ENCODE results near the gene PRM2. TPM values are rescaled to one million over a fixed set of nuclear protein-coding genes. Genes with fewer than 3 reads are reported as not detected.

The PRM2 gene
- polyA plus RNA-seq (2013, experiment 1 of 4) = not detected
- not detected for polyA plus RNA-seq (2013, experiment 2 of 4)
- not detected for polyA plus RNA-seq (2013, experiment 3 of 4)
- not detected for polyA plus RNA-seq (2013, experiment 4 of 4)

GRCh38 chr16:11276143-11276895 is at the start of gene PRM2:
Gene PRM2 (minus strand): TSS chr16:11276480. CDS start chr16:11276370, 110 bp downstream.
- H3K27ac ChIP-seq (ENCODE audit: insufficient read depth, low read depth, low read length, poor library complexity, severe bottlenecking) = no peak within 1 kb of the TSS
- H3K4me1 ChIP-seq (ENCODE audit: control insufficient read depth, insufficient read depth, low read length) = peaks cover 17% of the 10 kb centered on the region
- no peaks in the 10 kb centered on the region for H3K27me3 ChIP-seq (ENCODE audit: control insufficient read depth, insufficient read depth, low read length, poor library complexity, severe bottlenecking)
- 95% methylated on average over 26 of the region's 26 CpGs for WGBS, 2 experiments
- H3K4me3 ChIP-seq (ENCODE audit: insufficient read depth, low read depth, low read length) = no peak within 1 kb of the TSS
- no peaks in the 10 kb centered on the region for H3K36me3 ChIP-seq (ENCODE audit: control insufficient read depth, insufficient read depth, low read length)
- no peaks in the 10 kb centered on the region for H3K9me3 ChIP-seq (ENCODE audit: control insufficient read depth, low read length)

GRCh38 chr16:11325404-11326083 is 49.3 kb upstream of the PRM2 start:
- Histone ChIP-seq H3K4me1 (ENCODE audit: control insufficient read depth, insufficient read depth, low read length) (peaks cover 17% of the 10 kb centered on the region), H3K36me3 (ENCODE audit: control insufficient read depth, insufficient read depth, low read length) (no peaks in the 10 kb centered on the region), H3K9me3 (ENCODE audit: control insufficient read depth, low read length) (no peaks in the 10 kb centered on the region), H3K4me3 (ENCODE audit: insufficient read depth, low read depth, low read length) (no peak overlapping the region), H3K27ac (ENCODE audit: insufficient read depth, low read depth, low read length, poor library complexity, severe bottlenecking) (no peak overlapping the region), H3K27me3 (ENCODE audit: control insufficient read depth, insufficient read depth, low read length, poor library complexity, severe bottlenecking) (no peaks in the 10 kb centered on the region)
- WGBS, 2 experiments = 84 to 86% methylated on average over 10 of the region's 10 CpGs

DNA sequence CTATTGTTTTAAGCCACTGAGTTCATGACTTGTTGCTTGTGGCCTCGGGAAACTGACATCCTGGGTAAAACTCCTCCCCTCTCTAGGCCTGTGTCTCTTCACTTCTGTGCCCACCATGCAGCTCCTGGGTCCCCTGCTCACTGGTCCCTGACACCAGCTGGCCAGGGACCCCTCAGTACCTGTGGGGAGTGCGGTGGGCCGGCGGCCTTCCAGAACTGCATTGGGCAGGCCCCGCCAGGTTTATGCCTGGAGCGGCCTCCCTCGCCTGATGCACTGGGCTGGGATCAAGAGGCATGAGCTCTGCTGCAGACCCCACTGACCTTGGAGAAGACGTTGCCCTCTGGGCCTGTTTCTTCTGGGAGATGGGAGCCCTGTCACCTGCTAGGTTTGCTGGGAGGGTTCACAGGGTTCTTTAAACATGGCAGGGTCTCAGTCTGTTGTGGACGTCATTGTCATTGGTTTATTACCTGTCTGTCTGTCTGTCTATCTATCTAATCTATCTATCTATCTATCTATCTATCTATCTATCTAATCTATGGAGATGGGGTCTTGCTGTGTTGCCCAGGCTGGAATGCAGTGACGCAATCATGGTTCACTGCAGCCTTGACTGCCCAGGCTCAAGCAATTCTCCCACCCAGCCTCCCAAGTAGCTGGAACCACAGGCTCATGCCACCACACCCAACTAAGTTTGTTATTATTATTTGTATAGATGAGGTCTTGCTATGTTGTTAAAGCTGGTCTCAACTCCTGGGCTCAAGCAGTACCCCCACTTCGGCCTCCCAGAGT is 47.5 kb upstream of the PRM2 start:
- Histone ChIP-seq H3K4me1 (ENCODE audit: control insufficient read depth, insufficient read depth, low read length) (peaks cover 9% of the 10 kb centered on the region), H3K36me3 (ENCODE audit: control insufficient read depth, insufficient read depth, low read length) (no peaks in the 10 kb centered on the region), H3K9me3 (ENCODE audit: control insufficient read depth, low read length) (no peaks in the 10 kb centered on the region), H3K4me3 (ENCODE audit: insufficient read depth, low read depth, low read length) (no peak overlapping the region), H3K27me3 (ENCODE audit: control insufficient read depth, insufficient read depth, low read length, poor library complexity, severe bottlenecking) (no peaks in the 10 kb centered on the region), H3K27ac (ENCODE audit: insufficient read depth, low read depth, low read length, poor library complexity, severe bottlenecking) (no peak overlapping the region)
- 92 to 94% methylated on average over 10 to 11 of the region's 11 CpGs for whole genome bisulfite sequencing, 2 experiments

- Histone ChIP-seq H3K4me1 (ENCODE audit: control insufficient read depth, insufficient read depth, low read length) (no peaks in the 10 kb centered on the region), H3K27ac (ENCODE audit: insufficient read depth, low read depth, low read length, poor library complexity, severe bottlenecking) (no peak overlapping the region), H3K36me3 (ENCODE audit: control insufficient read depth, insufficient read depth, low read length) (no peaks in the 10 kb centered on the region), H3K9me3 (ENCODE audit: control insufficient read depth, low read length) (no peaks in the 10 kb centered on the region), H3K27me3 (ENCODE audit: control insufficient read depth, insufficient read depth, low read length, poor library complexity, severe bottlenecking) (no peaks in the 10 kb centered on the region), H3K4me3 (ENCODE audit: insufficient read depth, low read depth, low read length) (no peak overlapping the region)
- WGBS, 2 experiments = 92 to 94% methylated on average over 3 of the region's 3 CpGs
Measured at GRCh38 chr16:11322823-11323222, 46.5 kb upstream of the PRM2 start.

GRCh38 chr16:11321662-11322061 is 45.4 kb upstream of the PRM2 start:
- Histone ChIP-seq H3K36me3 (ENCODE audit: control insufficient read depth, insufficient read depth, low read length) (no peaks in the 10 kb centered on the region), H3K9me3 (ENCODE audit: control insufficient read depth, low read length) (no peaks in the 10 kb centered on the region), H3K27ac (ENCODE audit: insufficient read depth, low read depth, low read length, poor library complexity, severe bottlenecking) (no peak overlapping the region), H3K4me1 (ENCODE audit: control insufficient read depth, insufficient read depth, low read length) (no peaks in the 10 kb centered on the region), H3K27me3 (ENCODE audit: control insufficient read depth, insufficient read depth, low read length, poor library complexity, severe bottlenecking) (no peaks in the 10 kb centered on the region), H3K4me3 (ENCODE audit: insufficient read depth, low read depth, low read length) (no peak overlapping the region)
- WGBS, 2 experiments = 53 to 54% methylated on average over 5 of the region's 5 CpGs

- Histone ChIP-seq H3K4me3 (ENCODE audit: insufficient read depth, low read depth, low read length) (no peak overlapping the region), H3K9me3 (ENCODE audit: control insufficient read depth, low read length) (no peaks in the 10 kb centered on the region), H3K27ac (ENCODE audit: insufficient read depth, low read depth, low read length, poor library complexity, severe bottlenecking) (no peak overlapping the region), H3K36me3 (ENCODE audit: control insufficient read depth, insufficient read depth, low read length) (no peaks in the 10 kb centered on the region), H3K27me3 (ENCODE audit: control insufficient read depth, insufficient read depth, low read length, poor library complexity, severe bottlenecking) (peaks cover 5% of the 10 kb centered on the region), H3K4me1 (ENCODE audit: control insufficient read depth, insufficient read depth, low read length) (peaks cover 7% of the 10 kb centered on the region)
- WGBS, 2 experiments = 71 to 76% methylated on average over 10 of the region's 10 CpGs
Measured at GRCh38 chr16:11320170-11320569, 43.9 kb upstream of the PRM2 start.

DNA sequence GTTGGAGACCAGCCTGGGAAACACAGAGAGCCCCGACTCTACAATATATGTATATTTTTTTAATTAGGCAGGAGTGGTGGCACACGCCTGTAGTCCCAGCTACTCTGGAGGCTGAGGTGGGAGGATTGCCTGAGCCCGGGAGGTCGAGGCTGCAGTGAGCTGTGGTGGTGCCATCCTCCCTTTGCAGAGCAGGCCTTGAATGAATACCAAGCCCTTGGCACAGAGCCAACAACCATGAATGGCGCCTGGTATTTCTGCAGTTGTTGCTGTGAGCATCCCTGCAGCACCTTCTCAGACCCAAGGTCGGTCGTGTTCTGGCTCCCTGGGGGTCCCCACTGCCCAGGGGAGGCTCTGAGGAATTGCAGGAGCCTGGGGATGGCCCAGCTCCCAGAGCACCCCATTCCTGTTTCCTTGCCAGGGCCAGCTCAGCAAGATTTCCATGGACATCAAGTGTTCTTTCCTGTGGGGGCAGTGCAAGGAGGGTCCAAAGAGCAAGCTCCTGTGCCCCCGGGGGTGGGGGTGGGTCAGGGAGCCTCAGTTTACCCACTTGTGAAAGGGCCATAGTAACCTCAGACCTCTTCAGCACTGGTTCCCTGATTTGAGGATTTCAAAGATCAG is 43.4 kb upstream of the PRM2 start:
- peaks cover 9% of the 10 kb centered on the region for H3K4me1 ChIP-seq (ENCODE audit: control insufficient read depth, insufficient read depth, low read length)
- no peaks in the 10 kb centered on the region for H3K36me3 ChIP-seq (ENCODE audit: control insufficient read depth, insufficient read depth, low read length)
- 82 to 84% methylated on average over 8 of the region's 8 CpGs for WGBS, 2 experiments
- H3K27me3 ChIP-seq (ENCODE audit: control insufficient read depth, insufficient read depth, low read length, poor library complexity, severe bottlenecking) = peaks cover 8% of the 10 kb centered on the region
- no peaks in the 10 kb centered on the region for H3K9me3 ChIP-seq (ENCODE audit: control insufficient read depth, low read length)
- H3K27ac ChIP-seq (ENCODE audit: insufficient read depth, low read depth, low read length, poor library complexity, severe bottlenecking) = no peak overlapping the region
- no peak overlapping the region for H3K4me3 ChIP-seq (ENCODE audit: insufficient read depth, low read depth, low read length)

DNA sequence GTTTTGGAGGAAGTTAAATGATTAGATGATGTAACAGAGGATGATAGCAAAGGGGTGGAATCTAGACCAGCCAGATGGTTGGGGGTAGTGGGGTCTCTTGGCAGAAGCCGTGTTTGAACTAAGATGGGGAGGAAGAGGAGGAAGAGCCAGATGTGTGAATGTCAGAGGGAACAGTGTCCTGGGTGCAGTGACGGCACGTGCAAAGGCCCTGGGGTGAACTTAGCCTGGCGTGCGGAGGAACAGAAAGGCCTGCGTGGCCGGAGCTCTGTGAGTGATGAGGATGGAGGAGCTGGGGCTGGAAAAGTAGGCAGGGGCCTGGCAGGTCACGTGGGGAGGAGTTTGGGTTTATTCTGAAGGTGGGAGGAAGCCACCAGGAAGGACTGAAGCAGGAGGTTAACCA is 42.5 kb upstream of the PRM2 start:
- 94% methylated on average over 8 of the region's 8 CpGs for WGBS, 2 experiments
- no peaks in the 10 kb centered on the region for H3K36me3 ChIP-seq (ENCODE audit: control insufficient read depth, insufficient read depth, low read length)
- no peak overlapping the region for H3K27ac ChIP-seq (ENCODE audit: insufficient read depth, low read depth, low read length, poor library complexity, severe bottlenecking)

GRCh38 chr16:11316331-11317015 is 40.2 kb upstream of the PRM2 start:
- peaks cover 8% of the 10 kb centered on the region for H3K27me3 ChIP-seq (ENCODE audit: control insufficient read depth, insufficient read depth, low read length, poor library complexity, severe bottlenecking)
- 35 to 36% methylated on average over 23 of the region's 23 CpGs for WGBS, 2 experiments
- no peak overlapping the region for H3K27ac ChIP-seq (ENCODE audit: insufficient read depth, low read depth, low read length, poor library complexity, severe bottlenecking)
- H3K4me1 ChIP-seq (ENCODE audit: control insufficient read depth, insufficient read depth, low read length) = peaks cover 9% of the 10 kb centered on the region
- no peaks in the 10 kb centered on the region for H3K36me3 ChIP-seq (ENCODE audit: control insufficient read depth, insufficient read depth, low read length)
- no peaks in the 10 kb centered on the region for H3K9me3 ChIP-seq (ENCODE audit: control insufficient read depth, low read length)
- H3K4me3 ChIP-seq (ENCODE audit: insufficient read depth, low read depth, low read length) = no peak overlapping the region

More for the DNA sequence above, 42.5 kb upstream of the PRM2 start:
- Histone ChIP-seq H3K9me3 (ENCODE audit: control insufficient read depth, low read length) (no peaks in the 10 kb centered on the region), H3K4me3 (ENCODE audit: insufficient read depth, low read depth, low read length) (no peak overlapping the region), H3K4me1 (ENCODE audit: control insufficient read depth, insufficient read depth, low read length) (peaks cover 9% of the 10 kb centered on the region), H3K27me3 (ENCODE audit: control insufficient read depth, insufficient read depth, low read length, poor library complexity, severe bottlenecking) (peaks cover 8% of the 10 kb centered on the region)
